GM12891 (cell line): ENCODE data around the gene PIK3R2.

Experiments
- PAX5 ChIP-seq: IDR thresholded peaks from 2 replicates; pipeline ENCODE4 v1.6.1; 2011; ENCODE audit warnings: low read length, moderate library complexity, mild to moderate bottlenecking; ENCODE audit not compliant: insufficient read depth, severe bottlenecking
- POLR2A ChIP-seq: IDR thresholded peaks from 2 replicates; pipeline ENCODE4 v1.6.1; 2011; ENCODE audit warnings: low read depth, low read length, control low read depth
- POLR2AphosphoS5 ChIP-seq: IDR thresholded peaks from 2 replicates; pipeline ENCODE4 v1.6.1; 2011; ENCODE audit warnings: low read depth, low read length, control low read depth
- TAF1 ChIP-seq: IDR thresholded peaks from 2 replicates; pipeline ENCODE4 v1.6.1; 2011; ENCODE audit warnings: low read depth, low read length, control low read depth

GRCh38 chr19:18206018-18206417 lies 53.1 kb downstream of the PIK3R2 start:
- TF ChIP-seq PAX5 (no peak), POLR2AphosphoS5 (no peak), POLR2A (no peak), TAF1 (no peak)
